K562 (cell line): ENCODE measurements around the gene KCTD19.

Experiments
- CSDE1 ChIP-seq, 2 experiments: fragments of 450-650 bp; IDR thresholded peaks; 2 replicates each; pipeline ENCODE4 v1.6.1; 2016; ENCODE audit warnings: mild to moderate bottlenecking in 1 of 2
- EGR1 ChIP-seq: fragments of 450-650 bp; conservative IDR thresholded peaks from 2 replicates; pipeline ENCODE4 v1.6.1; 2017; ENCODE audit warnings: mild to moderate bottlenecking
- MTA2 ChIP-seq: fragments of 450-650 bp; IDR thresholded peaks from 2 replicates; pipeline ENCODE4 v1.6.1; 2016; ENCODE audit warnings: low read depth
- NFYB ChIP-seq: IDR thresholded peaks from 2 replicates; pipeline ENCODE4 v1.6.1; 2011; ENCODE audit warnings: mild to moderate bottlenecking, moderate library complexity; ENCODE audit not compliant: insufficient read length; ENCODE audit errors: extremely low read depth
- STAG1 ChIP-seq: sonication (generic); formaldehyde crosslinking; IDR thresholded peaks from 2 replicates; pipeline ENCODE4 v1.5.0; 2020; ENCODE audit warnings: missing genetic modification reagents, borderline replicate concordance
- TF ChIP-seq, protein P1 (sequence below), 2 experiments: fragments of 150-350 bp in 1 of 2; IDR thresholded peaks; 2 replicates each; pipeline ENCODE4 v1.6.1; 2012 to 2016; ENCODE audit warnings: low read depth in 2 of 2, low read length in 2 of 2, mild to moderate bottlenecking in 1 of 2, moderate library complexity in 1 of 2
- TF ChIP-seq, protein P2 (sequence below): sonication (generic); formaldehyde crosslinking; IDR thresholded peaks from 2 replicates; pipeline ENCODE4 v1.8.1; 2023; ENCODE audit warnings: mild to moderate bottlenecking, missing genetic modification reagents

DNA sequence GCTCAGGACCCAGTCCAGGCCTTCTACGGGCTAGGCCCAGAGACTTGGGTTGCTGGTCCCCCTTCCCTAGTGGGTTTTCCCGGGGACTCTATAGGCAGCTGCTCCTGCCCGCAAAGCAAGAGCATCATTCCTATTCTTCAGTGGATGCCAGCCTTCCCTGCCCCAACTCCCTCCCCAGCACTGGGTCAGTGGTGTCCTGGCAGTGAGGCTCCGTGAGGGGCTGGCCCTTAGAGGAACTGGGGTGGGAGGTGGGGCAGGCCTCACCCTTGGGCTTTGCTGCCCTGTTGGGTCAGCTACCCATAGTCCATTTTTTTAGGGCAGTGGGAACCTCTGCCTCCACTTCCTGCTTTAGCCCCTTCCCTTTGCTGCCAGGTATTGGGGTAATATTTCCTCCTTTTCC is 55.1 kb downstream of the KCTD19 start:
- TF ChIP-seq, protein P1, sequence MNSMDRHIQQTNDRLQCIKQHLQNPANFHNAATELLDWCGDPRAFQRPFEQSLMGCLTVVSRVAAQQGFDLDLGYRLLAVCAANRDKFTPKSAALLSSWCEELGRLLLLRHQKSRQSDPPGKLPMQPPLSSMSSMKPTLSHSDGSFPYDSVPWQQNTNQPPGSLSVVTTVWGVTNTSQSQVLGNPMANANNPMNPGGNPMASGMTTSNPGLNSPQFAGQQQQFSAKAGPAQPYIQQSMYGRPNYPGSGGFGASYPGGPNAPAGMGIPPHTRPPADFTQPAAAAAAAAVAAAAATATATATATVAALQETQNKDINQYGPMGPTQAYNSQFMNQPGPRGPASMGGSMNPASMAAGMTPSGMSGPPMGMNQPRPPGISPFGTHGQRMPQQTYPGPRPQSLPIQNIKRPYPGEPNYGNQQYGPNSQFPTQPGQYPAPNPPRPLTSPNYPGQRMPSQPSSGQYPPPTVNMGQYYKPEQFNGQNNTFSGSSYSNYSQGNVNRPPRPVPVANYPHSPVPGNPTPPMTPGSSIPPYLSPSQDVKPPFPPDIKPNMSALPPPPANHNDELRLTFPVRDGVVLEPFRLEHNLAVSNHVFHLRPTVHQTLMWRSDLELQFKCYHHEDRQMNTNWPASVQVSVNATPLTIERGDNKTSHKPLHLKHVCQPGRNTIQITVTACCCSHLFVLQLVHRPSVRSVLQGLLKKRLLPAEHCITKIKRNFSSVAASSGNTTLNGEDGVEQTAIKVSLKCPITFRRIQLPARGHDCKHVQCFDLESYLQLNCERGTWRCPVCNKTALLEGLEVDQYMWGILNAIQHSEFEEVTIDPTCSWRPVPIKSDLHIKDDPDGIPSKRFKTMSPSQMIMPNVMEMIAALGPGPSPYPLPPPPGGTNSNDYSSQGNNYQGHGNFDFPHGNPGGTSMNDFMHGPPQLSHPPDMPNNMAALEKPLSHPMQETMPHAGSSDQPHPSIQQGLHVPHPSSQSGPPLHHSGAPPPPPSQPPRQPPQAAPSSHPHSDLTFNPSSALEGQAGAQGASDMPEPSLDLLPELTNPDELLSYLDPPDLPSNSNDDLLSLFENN (IDR thresholded peaks at IDR 0.05; ENCODE audit: low read depth in 2 of 2, low read length in 2 of 2) = no peak
- TF ChIP-seq STAG1 (no peak), CSDE1 (IDR thresholded peaks at IDR 0.05) (no peak), NFYB (no peak), MTA2 (no peak), EGR1 (no peak)
- TF ChIP-seq, protein P2, sequence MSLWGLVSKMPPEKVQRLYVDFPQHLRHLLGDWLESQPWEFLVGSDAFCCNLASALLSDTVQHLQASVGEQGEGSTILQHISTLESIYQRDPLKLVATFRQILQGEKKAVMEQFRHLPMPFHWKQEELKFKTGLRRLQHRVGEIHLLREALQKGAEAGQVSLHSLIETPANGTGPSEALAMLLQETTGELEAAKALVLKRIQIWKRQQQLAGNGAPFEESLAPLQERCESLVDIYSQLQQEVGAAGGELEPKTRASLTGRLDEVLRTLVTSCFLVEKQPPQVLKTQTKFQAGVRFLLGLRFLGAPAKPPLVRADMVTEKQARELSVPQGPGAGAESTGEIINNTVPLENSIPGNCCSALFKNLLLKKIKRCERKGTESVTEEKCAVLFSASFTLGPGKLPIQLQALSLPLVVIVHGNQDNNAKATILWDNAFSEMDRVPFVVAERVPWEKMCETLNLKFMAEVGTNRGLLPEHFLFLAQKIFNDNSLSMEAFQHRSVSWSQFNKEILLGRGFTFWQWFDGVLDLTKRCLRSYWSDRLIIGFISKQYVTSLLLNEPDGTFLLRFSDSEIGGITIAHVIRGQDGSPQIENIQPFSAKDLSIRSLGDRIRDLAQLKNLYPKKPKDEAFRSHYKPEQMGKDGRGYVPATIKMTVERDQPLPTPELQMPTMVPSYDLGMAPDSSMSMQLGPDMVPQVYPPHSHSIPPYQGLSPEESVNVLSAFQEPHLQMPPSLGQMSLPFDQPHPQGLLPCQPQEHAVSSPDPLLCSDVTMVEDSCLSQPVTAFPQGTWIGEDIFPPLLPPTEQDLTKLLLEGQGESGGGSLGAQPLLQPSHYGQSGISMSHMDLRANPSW = no peak
